Body of pancreas (tissue), 4 donors: ENCODE data around the gene TPP2. TPM values are rescaled to one million over a fixed set of nuclear protein-coding genes. Genes with fewer than 3 reads are reported as not detected.

Experiments used
- ATAC-seq: fragments of 150-250 bp; one replicate; pipeline ENCODE4 v1.9.1; 2016
- DNase-seq, 4 donors: peaks; one replicate each; pipeline ENCODE4 v3.0.0-alpha.2; 2019
- H3K27ac ChIP-seq, 4 donors: fragments of 200-600 bp; sonication (generic); 1 replicate in 3 of 4; 2 replicates in 1 of 4; pipeline versions ENCODE4 v1.5.1 to v1.6.1; 2016 to 2019; ENCODE audit warnings: mild to moderate bottlenecking in 1 of 4, mixed read lengths in 1 of 4, moderate library complexity in 1 of 4
- H3K27me3 ChIP-seq, 2 donors: fragments of 200-600 bp; sonication (generic); one replicate each; pipeline ENCODE4 v1.6.0; 2016; ENCODE audit warnings: mild to moderate bottlenecking in 1 of 2
- H3K36me3 ChIP-seq, 2 donors: fragments of 200-600 bp; sonication (generic); replicated peaks in 1 of 2; 2 replicates each; pipeline ENCODE4 v1.5.1; 2016; ENCODE audit warnings: low read depth in 2 of 2; ENCODE audit not compliant: insufficient read depth in 1 of 2
- H3K4me1 ChIP-seq: fragments of 200-600 bp; sonication (generic); one replicate; pipeline ENCODE4 v1.6.0; 2016
- H3K4me3 ChIP-seq, 2 donors: fragments of 200-600 bp; sonication (generic); 1 replicate in 1 of 2; 2 replicates in 1 of 2; pipeline ENCODE4 v1.5.1; 2016 to 2019
- H3K9me3 ChIP-seq, 3 donors: fragments of 200-600 bp; sonication (generic); 1 replicate in 2 of 3; 2 replicates in 1 of 3; pipeline ENCODE4 v1.5.1; 2016
- CTCF ChIP-seq, 7 experiments: fragments of 450-650 bp in 4 of 7; fragments of 200-600 bp in 3 of 7; sonication (generic) in 3 of 7; IDR thresholded peaks; one replicate each; pipeline ENCODE4 v1.5.1; 2016 to 2019; ENCODE audit warnings: antibody characterized with exemption in 7 of 7
- POLR2A ChIP-seq, 3 donors: fragments of 450-650 bp; IDR thresholded peaks; one replicate each; pipeline ENCODE4 v1.6.1; 2016; ENCODE audit warnings: antibody characterized with exemption in 3 of 3, mild to moderate bottlenecking in 2 of 3
- WGBS, 2 donors: methylation state at CpG; one replicate each; pipeline ENCODE4 v1.1.5; 2017; 5-methylcytosine and 5-hydroxymethylcytosine counted together
- intact Hi-C: fragments of 100-400 bp; cut with DNase I; formaldehyde crosslinking; loops from one replicate; pipeline ENCODE4 v1.15.1; 2023
- total RNA-seq, 2 donors: library from RNA; depleted of rRNA; stranded (reverse); fragments of >200 nt; gene quantifications; one replicate each; pipeline ENCODE4 v1.1.0, GENCODE V29; 2016

The TPP2 gene
- total RNA-seq, 2 donors from 2014 or later, result 29.3 to 73.5 TPM

GRCh38 chr13:102589301-102589822 is 7.4 kb upstream of the TPP2 start:
- no peak for TF ChIP-seq CTCF (IDR thresholded peaks at IDR 0.05)
- no peak for TF ChIP-seq POLR2A (IDR thresholded peaks at IDR 0.05)
- WGBS, 2 donors, result 72 to 79% methylated on average over 7 of the region's 7 CpGs
- intact Hi-C loops, result no loop called here
- Histone ChIP-seq H3K9me3 (no peaks in the 10 kb centered on the region), H3K36me3 (no peaks in the 10 kb centered on the region), H3K27me3 (no peaks in the 10 kb centered on the region), H3K4me1 (peaks cover 9% of the 10 kb centered on the region), H3K4me3 (no peak overlapping the region), H3K27ac (no peak overlapping the region)
- ATAC-seq, result no peak
- no peak for DNase-seq

- DNase-seq, result peak; percentile 64 to 79 (median 70)
- 0% methylated on average over 15 to 36 of the region's 36 CpGs for WGBS, 2 donors
- H3K27me3 ChIP-seq, result no peaks in the 10 kb centered on the region
- H3K9me3 ChIP-seq, result no peaks in the 10 kb centered on the region
- peak; percentile 26 to 68 (median 53) for TF ChIP-seq CTCF (IDR thresholded peaks at IDR 0.05)
- TF ChIP-seq POLR2A (IDR thresholded peaks at IDR 0.05), result peak in 2 of 3 donors; percentile 9 to 21
- H3K27ac ChIP-seq, result peak overlapping the region in 3 of 4 donors; percentile 54 to 62 (median 55)
- ATAC-seq, result no peak
- H3K4me3 ChIP-seq, result peak overlapping the region; percentile 27 to 58
- intact Hi-C loops, result no loop called here
- peaks cover 14% of the 10 kb centered on the region for H3K4me1 ChIP-seq
- H3K36me3 ChIP-seq, result no peaks in the 10 kb centered on the region
Observed at GRCh38 chr13:102591988-102592781, 4.6 kb upstream of the TPP2 start.

- 57 to 67% methylated on average over 3 of the region's 3 CpGs for WGBS, 2 donors
- no peak overlapping the region for H3K27ac ChIP-seq
- H3K27me3 ChIP-seq, result no peaks in the 10 kb centered on the region
- H3K36me3 ChIP-seq, result no peaks in the 10 kb centered on the region
- ATAC-seq, result no peak
- intact Hi-C loops, result no loop called here
- H3K4me1 ChIP-seq, result peaks cover 22% of the 10 kb centered on the region
- H3K9me3 ChIP-seq, result no peaks in the 10 kb centered on the region
- TF ChIP-seq CTCF (IDR thresholded peaks at IDR 0.05) (no peak), POLR2A (IDR thresholded peaks at IDR 0.05) (no peak)
- no peak overlapping the region for H3K4me3 ChIP-seq
- no peak for DNase-seq
Observed at GRCh38 chr13:102593466-102593865, 3.3 kb upstream of the TPP2 start.

GRCh38 chr13:102597029-102597961 is 509 bp downstream of the TPP2 start:
- intact Hi-C loops, result no loop called here
- WGBS, 2 donors, result 0 to 1% methylated on average over 22 to 55 of the region's 67 CpGs
- H3K27ac ChIP-seq, result peak overlapping the region; percentile 82 to 99 (median 96)
- ATAC-seq (no peak), DNase-seq (peak in 3 of 4 donors; percentile 12 to 16 (median 14))
- H3K36me3 ChIP-seq, result no peaks in the 10 kb centered on the region
- no peaks in the 10 kb centered on the region for H3K27me3 ChIP-seq
- H3K9me3 ChIP-seq, result no peaks in the 10 kb centered on the region
- TF ChIP-seq CTCF (IDR thresholded peaks at IDR 0.05), result no peak
- peak in 1 of 3 donors; percentile 63 for TF ChIP-seq POLR2A (IDR thresholded peaks at IDR 0.05)
- peaks cover 37% of the 10 kb centered on the region for H3K4me1 ChIP-seq
- H3K4me3 ChIP-seq, result peak overlapping the region; percentile 71 to 97
